AG10803 (cell line): ENCODE measurements around the gene SLC34A1.

Source experiments
- DNase-seq: peaks from one replicate; pipeline ENCODE4 v3.0.0; 2010; ENCODE audit warnings: low read depth
- H3K4me3 ChIP-seq: 2 replicates; pipeline ENCODE4 v1.5.1; 2011; ENCODE audit warnings: mild to moderate bottlenecking, low read length, control low read depth
- CTCF ChIP-seq: conservative IDR thresholded peaks from 2 replicates; pipeline ENCODE4 v1.5.1; 2011; ENCODE audit warnings: mild to moderate bottlenecking, low read length, control low read depth, inconsistent platforms

SLC34A1 gene

GRCh38 chr5:177402271-177403043 lies 18.2 kb downstream of the SLC34A1 start:
- no peak overlapping the region; the same call in 1 of the 2 replicates for H3K4me3 ChIP-seq
- peak; percentile 42 for TF ChIP-seq CTCF
- DNase-seq: peak; percentile 24

DNA sequence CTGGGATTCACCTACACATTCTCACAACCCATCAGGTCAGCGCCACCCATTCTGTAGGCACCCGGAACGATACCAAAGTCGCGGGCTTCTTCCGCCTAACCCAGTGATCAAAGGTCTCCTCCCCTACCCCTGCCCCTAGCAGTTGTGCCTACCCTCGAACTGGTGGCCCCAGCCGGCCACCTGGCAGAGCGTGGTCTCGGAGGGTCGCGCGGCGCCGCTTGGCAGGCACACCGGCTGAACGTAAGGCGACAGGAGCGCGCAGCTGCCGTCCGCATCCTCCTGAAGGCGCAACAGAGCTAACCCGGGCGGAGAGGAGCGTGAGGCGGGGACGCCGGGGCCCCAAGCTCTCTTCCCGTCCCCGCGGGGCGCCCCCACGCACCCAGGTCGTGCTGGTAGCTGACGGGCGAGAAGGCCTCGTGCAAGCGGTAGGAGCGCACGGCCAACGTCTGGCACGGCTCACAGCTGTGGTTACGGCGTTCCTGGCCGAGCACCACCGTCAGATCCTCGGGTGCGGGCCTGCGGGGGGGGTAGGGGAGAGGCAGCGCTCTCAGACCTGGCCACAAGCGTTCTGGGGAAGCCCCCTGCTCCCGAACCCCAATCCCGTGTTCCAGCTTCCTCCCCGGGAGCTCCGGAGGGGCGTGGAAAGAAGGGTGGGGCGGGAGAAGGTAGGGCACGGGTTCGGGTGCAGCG lies 19.0 kb downstream of the SLC34A1 start:
- TF ChIP-seq CTCF: no peak
- H3K4me3 ChIP-seq: peak overlapping the region; percentile 64
- DNase-seq: no peak

GRCh38 chr5:177403792-177404640 lies 19.8 kb downstream of the SLC34A1 start:
- H3K4me3 ChIP-seq: peak overlapping the region; percentile 64
- DNase-seq: peak; percentile 74
- peak; percentile 61 for TF ChIP-seq CTCF

DNA sequence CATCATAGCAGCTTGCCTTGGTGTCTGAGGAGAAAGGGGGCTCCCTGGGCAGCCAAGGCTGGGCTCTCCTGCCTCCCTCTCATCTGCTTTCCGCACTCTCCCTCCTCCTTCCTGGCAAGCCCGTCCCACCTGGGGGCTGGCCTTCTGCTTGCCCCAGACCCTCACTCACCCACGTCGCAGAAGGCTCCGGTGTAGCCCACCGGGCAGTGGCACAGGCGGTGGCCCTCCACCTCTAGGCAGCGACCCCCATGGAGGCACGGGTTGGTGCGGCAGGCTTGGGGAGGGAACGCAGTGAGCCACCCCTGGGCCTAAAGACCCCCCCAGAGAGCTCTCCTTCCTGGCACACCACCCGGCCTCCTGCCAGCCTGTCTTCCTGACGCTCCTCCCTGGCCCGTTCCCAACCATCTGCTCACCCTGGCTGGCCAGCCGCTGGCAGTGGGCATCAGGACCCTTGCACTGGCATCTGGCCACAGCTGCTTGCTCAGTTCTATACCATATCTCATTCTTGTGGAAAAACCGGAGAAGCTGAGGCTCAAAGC lies 20.5 kb downstream of the SLC34A1 start:
- TF ChIP-seq CTCF: no peak
- no peak for DNase-seq
- H3K4me3 ChIP-seq: peak overlapping the region; percentile 64

DNA sequence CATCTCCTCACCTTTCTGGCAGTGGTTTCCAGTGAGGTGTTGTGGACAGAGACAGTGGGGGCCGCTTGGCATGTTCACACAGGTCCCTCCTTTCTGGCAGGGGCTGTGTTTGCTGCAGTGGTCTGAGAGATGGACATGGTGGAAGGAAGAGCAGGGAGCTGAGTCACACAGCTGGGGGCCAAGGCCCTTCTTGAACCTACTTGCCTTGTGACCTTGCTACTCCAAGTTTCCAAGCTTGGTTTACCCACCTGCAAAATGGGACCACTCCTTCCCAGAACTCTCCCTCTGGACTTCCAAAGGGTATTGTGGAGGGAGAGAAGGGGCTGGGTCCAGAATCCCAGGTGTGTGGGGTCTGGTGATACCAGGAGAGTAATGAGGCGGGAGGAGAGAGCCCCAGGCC lies 21.1 kb downstream of the SLC34A1 start:
- no peak overlapping the region for H3K4me3 ChIP-seq
- DNase-seq: no peak
- TF ChIP-seq CTCF: no peak

GRCh38 chr5:177405805-177406204 lies 21.6 kb downstream of the SLC34A1 start:
- no peak for TF ChIP-seq CTCF
- no peak for DNase-seq
- no peak overlapping the region for H3K4me3 ChIP-seq
